GM12878 (cell line): ENCODE results near the gene ZFTA.

Experiments used
- ASH2L ChIP-seq: fragments of 300-600, 200-600 bp; sonication (generic); IDR thresholded peaks from 2 replicates; pipeline ENCODE4 v1.6.1; 2017; ENCODE audit warnings: low read depth, mild to moderate bottlenecking, borderline replicate concordance
- LARP7 ChIP-seq: fragments of 450-650 bp; IDR thresholded peaks from 2 replicates; pipeline ENCODE4 v1.6.1; 2017; ENCODE audit warnings: mild to moderate bottlenecking
- POLR2A ChIP-seq: IDR thresholded peaks from 2 replicates; pipeline ENCODE4 v1.6.1; 2011; ENCODE audit warnings: low read depth, mild to moderate bottlenecking, low read length
- STAT3 ChIP-seq: IDR thresholded peaks from 2 replicates; pipeline ENCODE4 v1.6.1; 2011; ENCODE audit warnings: low read depth, low read length, improper control_type of control experiment
- TAF1 ChIP-seq: IDR thresholded peaks from 2 replicates; pipeline ENCODE4 v1.6.1; 2011; ENCODE audit warnings: mild to moderate bottlenecking, low read depth, low read length, borderline replicate concordance
- TBL1XR1 ChIP-seq: IDR thresholded peaks from 2 replicates; pipeline ENCODE4 v1.6.1; 2012; ENCODE audit warnings: low read depth, low read length, improper control_type of control experiment

DNA sequence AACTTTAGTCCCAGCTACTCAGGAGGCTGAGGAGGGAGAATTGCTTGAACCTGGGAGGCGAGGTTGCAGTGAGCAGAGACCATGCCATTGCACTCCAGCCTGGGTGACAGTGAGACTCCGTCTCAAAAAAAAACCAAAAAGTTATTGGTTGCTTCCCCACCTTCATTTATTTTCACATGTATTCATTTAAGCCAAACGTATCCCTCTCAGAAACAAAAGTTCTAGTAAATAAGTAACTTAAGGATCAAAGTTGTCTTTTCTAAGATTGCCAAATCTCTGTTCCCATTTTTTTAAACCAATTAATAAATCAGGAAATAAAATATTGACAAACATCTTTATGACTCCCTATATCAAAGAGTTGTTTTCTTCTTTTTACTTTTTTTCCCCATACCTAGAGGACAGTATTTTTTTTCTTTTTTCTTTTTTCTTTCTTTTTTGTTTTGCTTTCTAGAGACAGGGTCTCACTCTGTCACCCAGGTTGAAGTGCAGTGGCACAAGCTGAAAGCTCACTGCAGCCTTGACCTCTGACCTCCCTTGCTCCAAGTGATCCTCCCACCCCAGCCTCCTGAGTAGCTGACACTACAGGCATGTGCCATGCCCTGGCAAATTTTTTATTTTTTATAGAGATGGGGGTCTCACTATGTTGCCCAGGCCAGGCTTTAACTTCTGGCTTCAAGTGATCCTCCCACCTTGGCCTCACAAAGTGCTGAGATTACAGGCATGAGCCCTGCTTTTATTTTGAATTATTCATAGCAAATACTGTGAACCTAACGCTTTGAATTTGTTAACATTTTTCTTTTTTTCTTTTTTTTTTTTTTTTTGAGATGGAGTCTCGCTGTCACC is 11.4 kb downstream of the ZFTA start:
- TF ChIP-seq TAF1 (no peak), TBL1XR1 (no peak), STAT3 (no peak), ASH2L (no peak), LARP7 (no peak), POLR2A (no peak)
